ENCODE results near the gene ASCC2.
"Not testable (repeated sequence)": the region's sequence is repeated elsewhere in the genome, so short reads cannot be mapped to it uniquely, and the experiment has no call there.

The ASCC2 gene

DNA sequence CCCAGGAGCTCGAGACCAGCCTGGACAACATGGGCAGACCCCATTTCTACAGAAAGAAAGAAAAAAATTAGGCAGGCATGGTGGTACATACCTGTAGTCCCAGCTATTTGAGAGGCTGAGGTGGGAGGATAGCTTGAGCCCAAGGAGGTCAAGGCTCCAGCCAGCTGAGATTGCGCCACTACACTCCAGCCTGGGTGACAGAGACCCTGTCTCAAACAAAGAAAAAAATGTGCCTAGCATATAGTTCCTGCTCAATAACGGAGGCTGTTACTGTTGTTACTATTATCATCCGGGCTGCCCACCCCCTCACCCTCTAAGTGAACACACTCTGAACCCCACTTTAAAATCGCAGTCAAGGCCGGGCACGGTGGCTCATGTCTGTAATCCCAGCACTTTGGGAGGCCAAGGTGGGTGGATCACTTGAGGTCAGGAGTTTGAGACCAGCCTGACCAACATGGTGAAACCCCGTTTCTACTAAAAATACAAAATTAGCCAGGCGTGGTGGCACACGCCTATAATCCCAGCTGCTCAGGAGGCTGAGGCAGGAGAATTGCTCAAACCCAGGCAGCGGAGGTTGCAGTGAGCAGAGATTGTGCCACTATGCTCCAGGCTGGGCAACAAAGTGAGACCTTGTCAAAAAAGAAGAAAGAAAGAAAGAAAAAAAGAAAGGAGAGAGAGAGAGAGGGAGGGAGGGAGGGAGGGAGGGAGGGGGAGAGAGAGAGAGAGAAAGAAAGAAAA, 83.2 kb downstream of the ASCC2 start:
- not testable (repeated sequence) for DNase-seq (ENCODE audit: low read depth, low spot score)

DNA sequence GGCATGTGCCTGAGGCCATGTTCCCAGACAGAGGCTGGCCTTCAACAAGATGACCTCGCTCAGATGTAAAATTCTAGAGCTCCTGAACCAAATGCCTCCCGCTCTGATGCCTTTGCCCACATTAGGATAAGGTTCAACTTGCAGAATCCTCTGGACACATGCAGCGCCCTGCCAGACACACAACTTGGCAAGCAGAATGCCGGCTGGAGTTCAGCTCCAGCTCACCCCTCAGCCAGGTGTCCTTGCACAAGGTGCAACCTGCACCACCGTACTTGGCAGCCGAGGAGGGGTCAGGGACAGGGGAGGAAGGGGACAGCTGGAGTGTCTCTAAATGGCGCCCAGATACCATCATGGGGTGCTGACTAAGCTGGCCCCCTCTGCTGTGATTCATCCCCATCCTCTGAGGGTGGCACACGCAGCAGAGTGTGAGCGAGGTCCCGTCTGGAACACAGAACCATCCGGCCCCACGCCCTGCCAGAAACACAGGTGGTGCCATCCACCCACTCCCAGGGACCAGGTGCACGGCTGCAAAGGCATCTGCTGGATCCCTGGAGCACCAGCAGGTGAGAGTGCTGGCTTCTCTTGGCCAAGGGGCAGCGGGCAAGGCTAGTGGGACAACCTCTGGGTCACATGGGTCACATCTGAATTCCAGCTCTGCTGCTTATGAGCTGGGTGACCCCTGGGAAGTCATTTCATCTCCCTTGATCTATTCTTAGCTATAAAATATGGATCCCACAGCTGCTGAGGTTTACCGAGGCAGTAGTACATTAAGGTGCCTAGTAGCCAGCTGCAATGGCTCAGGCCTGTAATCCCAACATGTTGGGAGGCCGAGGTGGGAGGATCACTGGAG, 84.0 kb downstream of the ASCC2 start:
- no peak for DNase-seq (ENCODE audit: low read depth, low spot score)

- DNase-seq (ENCODE audit: low read depth, low spot score): no peak
These were observed 86.4 kb downstream of the ASCC2 start for GRCh38 chr22:29751669-29752068.

GRCh38 chr22:29750559-29751538, 87.2 kb downstream of the ASCC2 start:
- no peak for DNase-seq (ENCODE audit: low read depth, low spot score)

DNA sequence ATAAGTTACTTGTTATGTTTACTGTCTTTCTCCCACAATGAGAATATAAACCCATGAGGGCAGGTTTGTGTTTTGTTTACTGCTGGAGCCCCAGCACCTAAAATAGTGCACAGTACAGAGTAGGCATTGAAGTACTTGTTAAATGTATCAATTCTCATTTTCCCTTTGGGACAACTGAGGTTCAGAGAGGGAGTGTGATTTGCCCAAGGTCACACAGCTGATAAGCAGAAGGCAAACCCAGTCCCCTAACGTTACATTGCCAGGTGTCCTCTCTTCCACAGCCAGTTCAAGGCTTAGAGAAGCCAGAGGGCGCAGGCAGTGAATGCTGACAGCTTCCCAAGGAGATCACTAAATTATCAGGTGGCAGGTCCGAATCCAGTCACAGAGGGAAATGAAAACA, 88.0 kb downstream of the ASCC2 start:
- DNase-seq (ENCODE audit: low read depth, low spot score): no peak

DNA sequence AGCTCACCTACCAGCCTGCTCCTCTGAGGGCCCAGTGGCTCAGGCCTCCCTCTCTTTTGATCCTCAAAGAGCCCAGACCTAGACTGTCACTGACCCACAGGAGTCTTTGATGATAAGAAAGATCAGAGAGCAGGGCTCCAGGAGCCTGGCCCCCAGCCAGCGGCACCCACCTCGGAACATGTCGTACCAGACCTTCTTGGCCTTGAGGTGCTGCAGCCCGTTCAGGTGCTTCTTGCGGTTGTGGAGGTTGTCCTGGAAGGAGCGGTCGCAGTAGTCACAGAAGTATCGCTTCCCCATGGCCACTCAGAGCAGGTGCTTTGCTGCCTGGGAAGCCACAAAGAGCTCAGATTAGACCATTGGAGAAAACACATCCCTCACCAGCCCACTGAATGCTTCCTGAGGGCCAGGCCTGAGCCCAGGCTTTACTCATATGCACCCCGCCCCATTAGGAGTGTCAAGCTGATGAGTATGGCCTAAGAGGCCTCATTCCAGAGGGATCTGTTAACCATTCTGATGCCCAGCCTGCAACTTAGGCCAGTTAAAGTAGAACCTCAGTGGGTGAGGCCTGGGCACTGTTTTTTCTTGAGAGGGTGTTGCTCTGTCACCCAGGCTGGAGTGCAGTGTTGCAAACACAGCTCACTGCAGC, 89.7 kb downstream of the ASCC2 start:
- DNase-seq (ENCODE audit: low read depth, low spot score): no peak

DNA sequence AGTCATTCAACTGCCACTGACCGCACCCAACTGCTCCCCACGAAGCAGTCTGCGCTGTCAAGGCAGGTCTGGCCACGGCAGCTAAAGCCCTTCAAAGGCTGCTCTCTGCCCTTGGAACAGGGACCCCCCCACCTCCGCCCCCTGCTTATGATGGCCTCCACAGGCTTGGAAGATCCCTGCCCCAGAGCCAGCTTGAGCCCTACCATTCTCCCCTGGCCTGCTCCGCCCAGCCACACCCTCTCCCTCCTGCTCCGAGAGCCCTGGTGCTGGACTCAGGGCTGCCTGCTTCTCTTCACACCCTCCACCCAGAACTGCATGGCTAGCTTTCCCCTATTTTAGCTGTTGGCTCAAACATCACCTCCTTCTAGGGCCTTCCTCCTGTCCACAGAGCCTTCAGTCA, 90.2 kb downstream of the ASCC2 start:
- no peak for DNase-seq (ENCODE audit: low read depth, low spot score)

- no peak for DNase-seq (ENCODE audit: low read depth, low spot score)
These were observed 93.2 kb downstream of the ASCC2 start for GRCh38 chr22:29744902-29745301.

DNA sequence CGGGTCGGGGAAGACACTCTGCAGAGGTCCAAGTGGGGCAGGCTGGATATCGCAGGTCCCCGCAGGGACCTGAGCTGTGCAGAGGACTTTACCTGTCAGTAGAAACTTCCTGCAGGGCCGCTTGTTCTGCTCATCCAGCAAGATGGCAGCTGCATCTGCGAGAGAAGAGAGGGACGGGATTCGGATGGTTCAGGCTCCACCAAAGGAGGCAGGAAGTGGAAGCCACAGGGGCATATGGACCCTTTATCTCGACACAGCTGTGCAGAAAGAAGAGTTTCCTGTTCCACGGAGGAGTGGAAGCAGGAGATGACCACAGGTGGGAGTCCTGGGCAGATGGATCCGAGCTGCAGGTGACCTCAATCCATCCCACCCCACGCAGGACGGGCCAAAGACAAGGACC, 95.7 kb downstream of the ASCC2 start:
- DNase-seq (ENCODE audit: low read depth, low spot score): no peak

- DNase-seq (ENCODE audit: low read depth, low spot score): no peak
These were observed 96.1 kb downstream of the ASCC2 start for GRCh38 chr22:29741926-29742325.

- no peak for DNase-seq (ENCODE audit: low read depth, low spot score)
These were observed 97.9 kb downstream of the ASCC2 start for GRCh38 chr22:29740216-29740615.

- no peak for DNase-seq (ENCODE audit: low read depth, low spot score)
These were observed 98.7 kb downstream of the ASCC2 start for GRCh38 chr22:29739346-29739875.
